Activated T-helper 1 cell treated with anti-CD3 and anti-CD28 coated beads, Interleukin-2, amount 50 U/mL, for 16 hours (primary cell): ENCODE results near the gene CCNA1.

ENCODE experiments used
- DNase-seq, 2 donors: peaks; one replicate each; pipeline ENCODE4 v3.0.0-alpha.2; 2020; ENCODE audit warnings: low read depth in 1 of 2, low spot score in 1 of 2

Gene CCNA1

DNA sequence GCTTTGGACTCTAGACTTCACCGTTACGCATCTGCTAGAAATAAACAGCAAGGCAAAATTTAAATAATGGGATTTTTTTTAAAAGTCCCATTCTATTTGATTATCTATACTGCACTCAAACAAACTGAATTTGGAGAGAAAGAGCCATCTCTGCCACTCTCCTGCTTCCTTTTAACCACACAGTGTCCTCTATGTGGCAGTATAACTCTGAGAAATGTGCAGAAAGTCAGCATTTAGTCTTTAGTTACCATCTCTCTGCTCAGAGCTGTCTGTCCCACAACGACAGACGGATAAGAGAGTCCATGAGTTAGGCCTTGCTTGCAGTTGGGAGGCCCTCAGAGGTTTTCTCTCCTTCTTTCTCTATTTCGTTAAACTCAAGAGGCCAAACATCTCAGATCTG, 21.2 kb downstream of the CCNA1 start:
- no peak for DNase-seq

- no peak for DNase-seq
These were observed 21.8 kb downstream of the CCNA1 start for GRCh38 chr13:36454121-36454520.

GRCh38 chr13:36454987-36455386, 22.7 kb downstream of the CCNA1 start:
- no peak for DNase-seq

GRCh38 chr13:36456577-36456976, 24.3 kb downstream of the CCNA1 start:
- no peak for DNase-seq

GRCh38 chr13:36461506-36461905, 29.2 kb downstream of the CCNA1 start:
- no peak for DNase-seq

- no peak for DNase-seq
These were observed 43.2 kb downstream of the CCNA1 start for GRCh38 chr13:36475468-36475867.

- no peak for DNase-seq
These were observed 44.4 kb downstream of the CCNA1 start for GRCh38 chr13:36476661-36477060.

GRCh38 chr13:36480726-36481427, 48.6 kb downstream of the CCNA1 start:
- DNase-seq: no peak

GRCh38 chr13:36490055-36490454, 57.8 kb downstream of the CCNA1 start:
- DNase-seq: no peak
